Tibial artery (tissue), 4 donors: Measurements from ENCODE around the gene TBX20.

ENCODE experiments used
- DNase-seq, 2 donors: peaks; one replicate each; pipeline ENCODE4 v3.0.0-alpha.2; 2019
- H3K27ac ChIP-seq, 2 donors: fragments of 200-600 bp; sonication (generic) in 1 of 2; 1 replicate in 1 of 2; 2 replicates in 1 of 2; pipeline ENCODE4 v1.5.1; 2018 to 2019; ENCODE audit warnings: mild to moderate bottlenecking in 1 of 2
- H3K27me3 ChIP-seq, 2 donors: fragments of 200-600 bp; sonication (generic) in 1 of 2; one replicate each; pipeline versions ENCODE4 v1.5.1 to v1.6.0; 2016 to 2019
- H3K36me3 ChIP-seq, 3 donors: fragments of 200-600 bp; sonication (generic) in 2 of 3; one replicate each; pipeline ENCODE4 v1.5.1; 2016 to 2019; ENCODE audit warnings: mild to moderate bottlenecking in 2 of 3
- H3K4me1 ChIP-seq, 4 donors: fragments of 200-600 bp; sonication (generic) in 2 of 4; 1 replicate in 3 of 4; 2 replicates in 1 of 4; pipeline ENCODE4 v1.5.1; 2016 to 2019
- H3K4me3 ChIP-seq, 2 donors: fragments of 200-600 bp; sonication (generic) in 1 of 2; 1 replicate in 1 of 2; 2 replicates in 1 of 2; pipeline ENCODE4 v1.5.1; 2018 to 2019; ENCODE audit warnings: mild to moderate bottlenecking in 2 of 2
- H3K9me3 ChIP-seq, 3 donors: fragments of 200-600 bp; sonication (generic) in 1 of 3; one replicate each; pipeline ENCODE4 v1.5.1; 2016 to 2019
- intact Hi-C: fragments of 100-400 bp; cut with DNase I; formaldehyde crosslinking; loops from one replicate; pipeline ENCODE4 v1.15.0; 2023; ENCODE audit warnings: low total_unique reads
- TF ChIP-seq, protein P1 (sequence below), 2 experiments: fragments of 200-600 bp in 1 of 2; fragments of 450-650 bp in 1 of 2; IDR thresholded peaks; one replicate each; pipeline ENCODE4 v1.5.1; 2017 to 2019; ENCODE audit warnings: antibody characterized with exemption in 2 of 2, mild to moderate bottlenecking in 1 of 2, moderate library complexity in 1 of 2

The TBX20 gene

DNA sequence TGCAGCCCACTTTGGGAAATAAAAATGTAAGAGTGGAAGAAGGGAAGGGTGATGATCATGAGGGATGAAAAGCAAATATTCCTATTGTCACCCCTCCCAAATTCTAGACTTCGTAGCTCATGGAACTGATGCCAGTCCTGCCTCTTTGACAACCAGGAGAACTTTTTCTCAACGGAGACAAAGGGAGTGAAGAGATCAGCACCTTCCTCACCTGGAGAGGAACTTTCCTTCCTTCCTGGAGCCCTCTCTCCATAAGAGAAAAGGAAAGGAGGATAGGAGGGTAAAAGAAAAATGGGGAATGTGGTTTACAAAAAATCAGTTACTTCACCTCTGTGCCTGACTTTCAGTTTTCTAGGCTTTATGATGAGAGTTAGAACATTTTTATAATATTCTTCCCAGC, 3.4 kb downstream of the TBX20 start:
- TF ChIP-seq, protein P1, sequence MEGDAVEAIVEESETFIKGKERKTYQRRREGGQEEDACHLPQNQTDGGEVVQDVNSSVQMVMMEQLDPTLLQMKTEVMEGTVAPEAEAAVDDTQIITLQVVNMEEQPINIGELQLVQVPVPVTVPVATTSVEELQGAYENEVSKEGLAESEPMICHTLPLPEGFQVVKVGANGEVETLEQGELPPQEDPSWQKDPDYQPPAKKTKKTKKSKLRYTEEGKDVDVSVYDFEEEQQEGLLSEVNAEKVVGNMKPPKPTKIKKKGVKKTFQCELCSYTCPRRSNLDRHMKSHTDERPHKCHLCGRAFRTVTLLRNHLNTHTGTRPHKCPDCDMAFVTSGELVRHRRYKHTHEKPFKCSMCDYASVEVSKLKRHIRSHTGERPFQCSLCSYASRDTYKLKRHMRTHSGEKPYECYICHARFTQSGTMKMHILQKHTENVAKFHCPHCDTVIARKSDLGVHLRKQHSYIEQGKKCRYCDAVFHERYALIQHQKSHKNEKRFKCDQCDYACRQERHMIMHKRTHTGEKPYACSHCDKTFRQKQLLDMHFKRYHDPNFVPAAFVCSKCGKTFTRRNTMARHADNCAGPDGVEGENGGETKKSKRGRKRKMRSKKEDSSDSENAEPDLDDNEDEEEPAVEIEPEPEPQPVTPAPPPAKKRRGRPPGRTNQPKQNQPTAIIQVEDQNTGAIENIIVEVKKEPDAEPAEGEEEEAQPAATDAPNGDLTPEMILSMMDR (IDR thresholded peaks at IDR 0.05) = no peak
- Histone ChIP-seq H3K27me3 (peaks cover 0 to 79% of the 10 kb centered on the region in 2 donors), H3K9me3 (no peaks in the 10 kb centered on the region), H3K36me3 (no peaks in the 10 kb centered on the region), H3K27ac (no peak overlapping the region), H3K4me3 (no peak overlapping the region), H3K4me1 (peaks cover 0 to 17% (median 11%) of the 10 kb centered on the region in 4 donors)
- intact Hi-C loops = no loop called here
- no peak for DNase-seq

DNA sequence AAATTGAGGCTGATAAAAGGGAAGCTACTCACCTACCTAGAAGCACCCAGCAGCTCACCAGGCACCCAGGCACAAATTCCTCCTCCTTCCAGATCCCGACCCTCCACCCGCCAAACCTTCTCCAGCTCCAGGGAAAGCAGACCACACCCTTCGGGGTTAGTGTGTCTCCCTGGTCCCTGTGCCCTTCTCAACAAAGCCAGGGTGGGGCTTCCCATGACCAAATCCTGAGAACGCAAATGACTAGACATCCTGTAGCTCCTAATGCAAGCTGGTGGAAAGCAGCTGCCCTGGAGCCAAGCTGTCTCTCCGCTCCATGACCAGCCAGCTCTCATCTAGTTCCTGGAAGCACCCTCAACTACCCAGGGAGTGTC, 4.4 kb downstream of the TBX20 start:
- Histone ChIP-seq H3K36me3 (no peaks in the 10 kb centered on the region), H3K4me1 (peaks cover 0 to 17% (median 10%) of the 10 kb centered on the region in 4 donors), H3K9me3 (no peaks in the 10 kb centered on the region), H3K27ac (no peak overlapping the region), H3K27me3 (peaks cover 0 to 73% of the 10 kb centered on the region in 2 donors), H3K4me3 (no peak overlapping the region)
- no peak for DNase-seq
- TF ChIP-seq, protein P1 (IDR thresholded peaks at IDR 0.05) = no peak
- intact Hi-C loops = no loop called here

DNA sequence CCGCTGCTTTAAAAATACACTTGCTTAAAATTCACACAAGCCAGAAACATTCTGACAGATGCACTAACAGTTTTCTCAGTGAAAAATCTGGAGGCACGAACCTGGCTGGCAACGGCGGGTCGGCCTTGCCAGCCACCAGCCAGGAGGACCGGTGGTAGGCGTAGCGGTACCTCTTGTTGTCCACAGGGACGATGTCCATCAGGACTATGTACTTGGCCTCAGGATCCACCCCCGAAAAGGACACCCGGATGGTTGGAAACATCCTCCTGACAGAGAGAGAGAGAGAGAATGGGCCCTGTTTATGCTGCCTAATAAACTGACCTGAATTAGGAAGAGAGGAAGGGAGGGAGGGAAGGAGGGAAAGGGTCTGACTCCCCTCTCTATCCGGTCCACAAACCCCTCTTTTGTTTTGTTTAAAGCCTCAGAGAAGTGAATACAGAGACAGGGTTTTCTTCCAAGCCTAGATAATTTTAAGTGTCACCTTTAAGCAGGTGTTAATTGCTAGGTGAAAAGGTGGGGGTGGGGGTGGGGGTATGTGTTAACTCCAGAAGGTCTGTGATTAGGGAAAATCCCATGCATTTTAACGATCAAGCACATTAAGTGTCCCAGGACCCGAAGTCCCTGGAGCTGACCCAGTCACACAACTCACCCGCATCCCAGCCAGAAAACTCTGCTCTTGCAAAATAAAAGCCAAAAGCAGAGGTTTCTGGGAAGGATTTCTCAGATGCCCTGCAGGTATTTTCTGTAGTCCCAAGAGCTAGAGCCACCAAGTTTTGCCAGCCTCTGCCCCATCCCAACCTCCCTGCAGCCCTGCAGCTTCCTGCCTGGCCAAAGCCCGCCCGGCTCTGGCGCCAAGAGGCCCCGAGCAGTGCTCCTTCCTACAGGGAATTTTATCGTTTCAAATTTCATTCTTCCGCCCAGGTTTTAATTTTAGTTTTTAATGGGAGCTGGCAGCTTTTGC, 5.0 kb downstream of the TBX20 start:
- DNase-seq = no peak
- no peak overlapping the region for H3K4me3 ChIP-seq

DNA sequence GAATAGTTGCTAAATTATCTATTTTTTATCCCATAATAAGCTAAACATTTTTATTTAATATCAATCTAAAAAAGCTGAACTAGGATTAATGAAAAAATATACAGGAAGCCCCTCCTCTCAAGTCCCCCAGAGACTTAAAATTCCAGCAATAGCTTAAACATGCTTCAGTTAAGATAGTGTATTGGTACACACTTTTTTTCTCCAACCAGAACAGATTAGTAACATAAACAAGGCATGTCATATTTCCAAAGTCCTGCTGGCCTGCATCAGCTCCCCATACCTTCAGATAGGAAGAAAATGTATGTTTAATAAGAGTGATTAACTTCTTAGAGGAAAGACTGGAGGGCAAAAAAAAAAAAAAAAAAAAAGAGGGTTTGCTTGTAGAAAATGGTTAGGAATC, 7.1 kb downstream of the TBX20 start:
- no peak for DNase-seq
- Histone ChIP-seq H3K4me3 (no peak overlapping the region), H3K9me3 (no peaks in the 10 kb centered on the region), H3K4me1 (peaks cover 0 to 3% (median 0%) of the 10 kb centered on the region in 4 donors), H3K36me3 (no peaks in the 10 kb centered on the region), H3K27ac (no peak overlapping the region), H3K27me3 (peaks cover 0 to 49% of the 10 kb centered on the region in 2 donors)
- TF ChIP-seq, protein P1 (IDR thresholded peaks at IDR 0.05) = no peak
- intact Hi-C loops = no loop called here

More for the DNA sequence above, 5.0 kb downstream of the TBX20 start:
- TF ChIP-seq, protein P1 (IDR thresholded peaks at IDR 0.05) = no peak
- Histone ChIP-seq H3K27me3 (peaks cover 0 to 69% of the 10 kb centered on the region in 2 donors), H3K27ac (no peak overlapping the region), H3K4me1 (peaks cover 0 to 10% (median 7%) of the 10 kb centered on the region in 4 donors), H3K9me3 (no peaks in the 10 kb centered on the region), H3K36me3 (no peaks in the 10 kb centered on the region)
- intact Hi-C loops = no loop called here

DNA sequence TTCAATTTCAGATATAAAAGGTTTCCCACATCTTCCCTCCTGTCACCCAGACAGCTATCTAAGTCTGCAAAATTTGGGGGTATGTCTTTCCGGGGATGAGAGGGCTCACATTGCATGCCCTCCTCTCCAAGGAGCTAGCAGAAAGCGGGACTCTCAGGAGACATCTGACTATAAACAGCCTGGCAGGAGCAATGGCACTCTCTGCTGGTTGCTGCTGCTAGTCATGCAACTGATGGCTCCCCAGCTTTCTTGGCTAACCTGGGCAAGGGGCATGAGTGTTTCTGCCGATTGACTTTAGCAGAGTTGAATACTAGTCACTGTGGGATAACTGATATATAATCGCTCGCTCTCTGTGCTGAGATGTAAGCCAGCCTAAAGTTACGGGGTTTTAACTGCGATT, 12.0 kb downstream of the TBX20 start:
- peaks cover 0 to 10% of the 10 kb centered on the region in 2 donors for H3K27me3 ChIP-seq
- intact Hi-C loops = no loop called here
- no peaks in the 10 kb centered on the region for H3K4me1 ChIP-seq

More for the DNA sequence above, 12.0 kb downstream of the TBX20 start:
- Histone ChIP-seq H3K4me3 (no peak overlapping the region), H3K27ac (no peak overlapping the region), H3K36me3 (no peaks in the 10 kb centered on the region), H3K9me3 (no peaks in the 10 kb centered on the region)
- DNase-seq = no peak
- TF ChIP-seq, protein P1 (IDR thresholded peaks at IDR 0.05) = no peak
